ENCODE results near the gene GORAB.

Gene GORAB

GRCh38 chr1:170539154-170539553, 7.2 kb downstream of the GORAB start:
- no peak for DNase-seq

DNA sequence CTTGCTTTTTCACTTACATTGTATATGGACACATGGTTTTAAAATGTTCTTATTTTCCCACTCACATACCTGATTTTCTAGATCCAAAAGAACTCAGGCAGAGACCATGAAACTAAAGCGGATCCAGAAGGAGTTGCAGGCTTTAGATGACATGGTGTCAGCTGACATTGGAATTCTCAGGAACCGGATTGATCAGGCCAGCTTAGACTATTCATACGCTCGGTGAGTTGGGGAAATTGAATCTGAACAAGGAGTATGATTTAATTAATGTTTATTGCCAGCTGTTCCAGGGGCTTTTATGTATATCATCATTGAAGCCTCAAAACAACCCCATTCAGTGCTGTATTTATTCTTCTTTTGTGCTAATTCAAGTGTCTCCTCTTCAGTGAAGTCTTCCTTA, 12.7 kb downstream of the GORAB start:
- DNase-seq, result no peak

DNA sequence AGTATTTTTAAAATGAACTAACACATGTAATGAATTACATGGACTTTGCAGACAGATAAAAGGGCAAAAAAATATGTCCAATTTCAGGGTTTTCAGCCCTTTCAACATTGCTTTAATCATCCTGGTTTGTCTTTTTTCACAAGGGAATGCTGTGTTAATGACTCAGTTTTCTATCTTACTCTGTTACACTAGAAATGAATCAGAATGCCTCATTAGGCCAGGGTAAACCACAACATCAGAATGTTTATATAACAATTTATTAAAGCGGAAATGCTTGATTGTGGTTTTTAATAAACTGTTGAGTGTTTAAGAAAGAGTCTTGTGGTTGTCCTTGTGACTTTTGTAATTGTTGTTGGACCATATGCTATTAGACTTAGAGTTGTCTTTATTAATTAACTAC, 13.5 kb downstream of the GORAB start:
- no peak for DNase-seq

GRCh38 chr1:170547255-170547654, 15.3 kb downstream of the GORAB start:
- no peak for DNase-seq

DNA sequence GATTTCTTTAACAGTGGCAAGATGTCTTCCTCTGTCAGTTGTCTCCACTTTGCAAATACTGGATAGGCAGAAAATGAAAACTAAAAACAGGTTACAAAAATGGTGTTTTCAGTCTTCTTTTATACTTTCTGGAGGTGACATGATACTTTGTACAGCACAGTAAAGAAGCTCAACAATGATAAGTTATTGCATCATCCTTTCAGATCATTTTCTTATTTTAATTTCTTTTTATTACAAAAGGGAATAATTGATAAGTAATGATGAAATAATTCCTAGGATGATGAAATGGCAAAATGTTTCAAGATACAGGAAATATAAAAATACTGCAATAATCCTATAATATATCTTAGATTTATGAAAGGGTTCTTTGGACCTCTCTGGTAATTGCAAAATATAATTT, 16.5 kb downstream of the GORAB start:
- DNase-seq, result no peak

- DNase-seq, result no peak
Measured at GRCh38 chr1:170555370-170555769, 23.4 kb downstream of the GORAB start.

DNA sequence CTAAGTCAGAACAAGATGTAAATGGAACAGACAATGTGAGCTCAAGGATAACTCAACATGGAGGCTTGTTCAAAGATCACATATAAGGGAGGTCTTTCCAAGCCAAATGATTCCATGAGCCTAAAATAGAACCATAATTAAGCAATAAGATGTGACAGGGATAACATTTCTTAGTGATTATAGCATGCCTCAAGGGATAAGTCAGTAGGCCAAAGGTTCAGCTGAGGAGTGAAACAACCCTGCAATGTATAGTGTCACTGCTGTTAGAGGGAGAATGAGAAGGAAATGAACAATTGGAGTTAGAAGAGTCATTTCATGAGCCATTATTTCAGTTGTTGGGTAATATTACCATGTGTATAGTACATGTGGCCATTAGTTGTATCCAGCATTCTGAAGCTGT, 25.0 kb downstream of the GORAB start:
- no peak for DNase-seq

- DNase-seq, result no peak
Measured at GRCh38 chr1:170558731-170559130, 26.8 kb downstream of the GORAB start.

- DNase-seq, result no peak
Measured at GRCh38 chr1:170559166-170559565, 27.2 kb downstream of the GORAB start.

DNA sequence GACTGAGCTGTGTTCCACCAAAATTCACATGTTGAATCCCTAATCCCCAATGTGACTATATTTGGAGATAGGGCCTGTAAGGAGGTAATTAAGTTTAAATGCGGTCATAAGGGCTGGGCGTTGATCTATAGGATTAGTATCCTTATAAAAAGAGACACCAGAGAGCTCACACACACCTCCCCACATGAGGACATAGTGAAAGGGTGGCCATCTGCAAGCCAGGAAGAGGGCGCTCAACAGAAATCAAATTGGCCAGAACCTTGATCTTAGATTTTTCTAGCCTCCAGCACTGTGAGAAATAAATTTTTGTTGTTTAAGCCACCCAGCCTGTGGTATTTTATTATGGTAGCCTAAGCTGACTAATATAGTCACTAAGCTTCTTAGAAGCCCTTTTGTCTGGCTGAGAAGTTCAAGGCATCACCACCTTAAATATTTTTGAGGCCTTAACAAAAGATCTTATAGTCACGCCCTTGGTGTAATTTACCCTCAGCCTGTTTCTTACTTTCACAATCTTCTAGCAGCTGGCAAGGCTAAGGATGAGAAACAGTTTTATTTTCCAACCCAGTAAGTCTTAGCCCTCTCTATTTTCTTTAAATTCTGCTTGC, 28.8 kb downstream of the GORAB start:
- no peak for DNase-seq

DNA sequence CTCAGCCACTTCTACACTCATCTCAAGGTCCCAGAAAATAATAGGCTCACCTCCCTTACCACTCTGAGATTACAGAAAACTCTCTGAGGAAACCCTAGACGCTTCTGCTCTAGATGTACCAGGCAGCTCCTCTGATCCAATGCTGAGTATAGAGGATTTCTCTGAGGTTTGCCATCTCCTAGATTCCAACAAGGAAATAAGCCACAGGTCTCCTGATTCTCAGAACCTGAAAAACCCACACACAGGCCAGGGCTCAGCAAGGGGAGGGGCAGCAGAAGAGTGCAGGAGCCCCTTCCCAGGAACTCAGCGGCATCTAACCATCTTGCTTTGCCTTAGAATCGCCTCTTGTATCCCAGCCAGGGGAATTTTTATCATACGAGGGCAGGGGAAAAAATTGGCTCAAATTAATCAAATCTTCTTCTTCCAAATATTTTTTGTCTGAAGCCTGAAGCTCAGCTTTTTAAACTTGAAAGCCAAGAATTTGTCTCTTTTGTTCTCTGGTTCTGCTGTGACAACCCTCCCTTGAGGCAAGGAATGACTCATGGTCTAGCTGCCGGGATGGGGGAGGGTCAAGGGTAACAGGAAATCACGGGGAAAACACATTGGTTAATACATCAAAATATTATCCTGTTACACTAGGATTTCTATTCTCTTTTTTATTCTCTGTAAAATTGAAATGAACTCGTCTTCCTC, 30.8 kb downstream of the GORAB start:
- DNase-seq, result no peak

- DNase-seq, result no peak
Measured at GRCh38 chr1:170567214-170567613, 35.2 kb downstream of the GORAB start.

GRCh38 chr1:170568197-170568596, 36.2 kb downstream of the GORAB start:
- no peak for DNase-seq

DNA sequence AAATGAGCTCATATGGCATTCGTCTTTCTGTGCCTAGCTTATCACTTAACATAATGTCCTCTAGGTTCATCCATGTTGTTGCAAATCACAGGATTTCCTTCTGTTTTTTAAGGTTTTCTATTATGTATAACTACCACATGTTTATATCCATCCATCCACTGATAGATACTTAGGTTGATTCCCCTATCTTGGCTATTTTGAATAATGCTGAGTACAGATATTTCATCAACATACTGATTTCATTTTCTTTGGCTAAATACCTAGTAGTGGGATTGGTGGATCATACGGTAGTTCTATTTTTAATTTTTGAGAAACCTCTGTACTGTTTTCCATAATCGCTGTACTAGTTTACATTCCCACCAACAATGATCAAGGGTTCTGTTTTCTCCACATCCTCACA, 45.0 kb downstream of the GORAB start:
- DNase-seq, result no peak

DNA sequence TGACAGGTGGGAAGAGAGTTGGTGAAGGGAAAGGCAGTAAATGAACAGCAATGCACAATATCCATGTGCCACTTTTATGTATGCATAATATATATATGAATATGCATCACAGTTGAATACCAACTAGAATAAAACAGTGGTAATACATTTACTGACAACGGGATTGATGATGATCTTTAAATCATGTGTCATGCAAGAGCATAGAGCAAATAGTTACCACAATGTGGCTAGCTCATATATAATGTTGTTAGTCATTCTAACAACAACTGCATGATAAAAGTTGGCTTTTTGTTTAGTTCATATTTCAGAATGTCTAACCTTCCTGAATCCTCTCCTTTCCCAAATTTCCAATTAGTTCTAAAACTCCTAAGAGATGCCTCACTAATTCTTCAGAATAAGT, 46.4 kb downstream of the GORAB start:
- DNase-seq, result no peak

- no peak for DNase-seq
Measured at GRCh38 chr1:170580636-170581440, 48.9 kb downstream of the GORAB start.

DNA sequence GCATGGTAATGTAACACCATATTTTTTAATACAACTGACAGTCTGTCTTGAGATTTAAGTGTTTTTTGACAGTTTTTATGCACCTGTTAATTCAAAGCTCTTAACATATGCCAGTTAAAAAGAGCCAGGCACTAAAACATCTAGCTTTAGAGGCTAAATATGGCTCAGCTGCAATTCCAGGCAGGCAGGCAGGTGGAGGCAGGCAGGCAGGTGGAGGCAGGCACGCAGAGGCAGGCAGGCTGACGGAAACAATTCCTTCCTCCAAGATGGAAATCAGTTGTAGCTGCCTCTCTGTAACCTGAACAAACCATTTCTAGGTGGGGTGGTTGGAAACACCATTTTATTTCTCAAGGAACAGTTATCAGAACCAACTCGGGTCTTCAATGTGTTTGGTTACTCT, 51.2 kb downstream of the GORAB start:
- DNase-seq, result no peak

DNA sequence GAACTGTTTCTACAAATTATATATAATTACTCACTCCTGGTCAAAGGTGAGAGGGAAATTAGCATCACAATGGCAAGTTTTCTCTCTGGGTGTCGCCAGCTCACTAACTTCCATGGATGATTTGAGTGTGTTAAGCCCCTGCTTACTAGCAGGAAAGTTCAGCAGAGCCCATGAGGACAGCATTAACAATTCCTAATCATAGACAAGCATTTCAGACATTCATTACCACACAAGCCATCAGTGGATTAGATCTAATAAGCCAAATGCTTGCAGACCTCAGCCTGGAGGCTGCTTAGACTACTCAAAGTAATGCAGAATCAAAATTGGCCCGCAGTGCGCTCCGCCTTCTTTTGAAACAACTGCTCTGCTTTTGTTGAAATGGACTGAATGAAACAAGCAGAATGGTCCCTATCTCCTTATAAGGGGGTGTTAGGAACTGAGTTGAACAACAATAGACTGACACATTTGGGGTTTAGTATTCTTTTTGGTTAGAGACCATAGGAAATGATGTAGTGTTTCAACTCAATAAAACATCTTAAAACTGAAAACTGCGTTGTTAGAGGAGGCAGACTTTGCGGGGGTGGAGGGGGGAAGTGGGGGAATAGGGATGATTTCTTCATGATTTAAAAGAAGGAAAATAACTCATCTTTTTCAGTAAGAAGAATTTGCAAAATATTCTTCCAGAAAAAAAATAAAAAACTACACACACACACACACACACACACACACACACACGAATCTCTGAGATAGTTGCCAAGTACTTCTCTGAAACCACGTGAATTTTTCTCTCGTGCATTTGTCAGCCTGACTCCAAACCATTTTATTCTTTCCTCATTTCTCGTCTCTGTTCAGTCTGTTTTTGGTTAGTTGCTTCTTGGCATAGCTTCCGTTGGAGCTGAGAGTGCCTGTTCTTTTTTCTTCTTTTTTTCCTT, 54.6 kb downstream of the GORAB start:
- no peak for DNase-seq

DNA sequence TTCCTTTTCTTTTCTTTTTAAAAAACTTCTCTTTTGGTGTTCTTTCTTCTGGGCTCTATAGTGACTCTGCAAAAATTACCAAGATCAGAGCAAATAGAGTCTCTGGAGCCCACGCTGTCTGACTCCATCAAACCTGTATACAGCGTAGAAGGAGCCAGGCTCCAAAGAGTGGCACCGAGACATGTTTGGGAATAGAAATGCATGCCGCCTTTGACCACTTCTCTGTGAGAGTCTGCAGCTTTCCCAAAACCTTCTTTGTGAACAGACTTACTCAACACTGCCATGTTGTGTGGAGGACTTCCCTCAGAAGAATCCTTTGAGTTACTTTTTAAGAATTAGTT, 55.3 kb downstream of the GORAB start:
- DNase-seq, result no peak

- DNase-seq, result no peak
Measured at GRCh38 chr1:170590921-170591705, 59.1 kb downstream of the GORAB start.

DNA sequence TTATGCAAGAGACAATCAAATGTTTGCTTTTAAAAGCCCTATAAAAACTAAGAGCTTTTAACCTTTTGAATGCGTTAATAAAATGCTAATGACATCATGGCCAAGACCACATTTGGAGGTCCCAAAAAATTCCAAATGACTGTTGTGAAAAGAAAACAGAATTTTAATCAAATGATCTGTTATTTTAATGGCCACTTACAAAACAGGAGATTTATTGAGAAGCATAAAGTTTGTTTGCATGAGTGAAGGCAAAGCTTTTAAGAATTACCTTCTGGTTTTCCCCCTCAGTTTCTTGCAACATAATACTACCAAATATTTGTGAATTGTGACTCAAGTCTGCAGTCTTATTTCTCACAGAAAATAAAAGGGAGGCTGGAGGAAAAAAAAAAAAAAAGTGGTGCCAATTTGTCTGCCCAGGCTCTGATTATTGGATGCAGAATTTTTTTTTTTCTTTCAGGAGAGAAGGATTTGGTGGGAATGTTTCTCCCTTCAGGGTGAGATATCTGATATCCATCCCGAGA, 60.7 kb downstream of the GORAB start:
- no peak for DNase-seq

All from GOT3 (cell line).